Mammary epithelial cell (primary cell): Measurements from ENCODE around the gene CD63.

Source experiments
- EZH2 ChIP-seq: IDR thresholded peaks from 2 replicates; pipeline ENCODE4 v1.6.1; 2012; ENCODE audit warnings: low read length, inconsistent platforms, borderline replicate concordance
- TF ChIP-seq, protein P1 (sequence below), 2 donors: IDR thresholded peaks in 1 of 2; conservative IDR thresholded peaks in 1 of 2; 2 replicates each; pipeline ENCODE4 v1.5.1; 2011 to 2012; ENCODE audit warnings: inconsistent platforms in 2 of 2, low read length in 2 of 2, mild to moderate bottlenecking in 2 of 2, control low read depth in 1 of 2, low read depth in 1 of 2; ENCODE audit not compliant: insufficient read depth in 1 of 2; ENCODE audit errors: extremely low read depth in 1 of 2

DNA sequence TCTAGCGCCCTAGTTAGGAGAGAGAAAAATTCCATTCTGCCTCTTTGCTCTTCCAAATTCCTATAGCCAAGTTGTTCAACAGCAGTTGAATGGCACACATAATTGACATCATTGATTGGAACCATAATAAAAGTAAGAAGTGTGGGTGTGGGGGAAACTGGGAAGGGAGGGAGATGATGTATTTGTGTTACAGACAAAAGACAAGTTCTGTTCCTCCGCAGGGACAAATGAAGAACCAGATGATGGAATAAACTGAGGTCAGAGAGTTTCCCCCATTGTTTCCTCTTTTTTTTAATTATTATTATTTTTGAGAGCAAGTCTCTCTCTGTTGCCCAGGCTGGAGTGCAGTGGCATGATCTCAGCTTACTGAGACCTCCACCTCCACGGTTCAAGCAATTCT is 49.0 kb upstream of the CD63 start:
- TF ChIP-seq EZH2 = no peak
- TF ChIP-seq, protein P1, sequence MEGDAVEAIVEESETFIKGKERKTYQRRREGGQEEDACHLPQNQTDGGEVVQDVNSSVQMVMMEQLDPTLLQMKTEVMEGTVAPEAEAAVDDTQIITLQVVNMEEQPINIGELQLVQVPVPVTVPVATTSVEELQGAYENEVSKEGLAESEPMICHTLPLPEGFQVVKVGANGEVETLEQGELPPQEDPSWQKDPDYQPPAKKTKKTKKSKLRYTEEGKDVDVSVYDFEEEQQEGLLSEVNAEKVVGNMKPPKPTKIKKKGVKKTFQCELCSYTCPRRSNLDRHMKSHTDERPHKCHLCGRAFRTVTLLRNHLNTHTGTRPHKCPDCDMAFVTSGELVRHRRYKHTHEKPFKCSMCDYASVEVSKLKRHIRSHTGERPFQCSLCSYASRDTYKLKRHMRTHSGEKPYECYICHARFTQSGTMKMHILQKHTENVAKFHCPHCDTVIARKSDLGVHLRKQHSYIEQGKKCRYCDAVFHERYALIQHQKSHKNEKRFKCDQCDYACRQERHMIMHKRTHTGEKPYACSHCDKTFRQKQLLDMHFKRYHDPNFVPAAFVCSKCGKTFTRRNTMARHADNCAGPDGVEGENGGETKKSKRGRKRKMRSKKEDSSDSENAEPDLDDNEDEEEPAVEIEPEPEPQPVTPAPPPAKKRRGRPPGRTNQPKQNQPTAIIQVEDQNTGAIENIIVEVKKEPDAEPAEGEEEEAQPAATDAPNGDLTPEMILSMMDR (conservative IDR thresholded peaks at IDR 0.05 in 1 of 2, IDR thresholded peaks at IDR 0.05 in 1 of 2; ENCODE audit: extremely low read depth in 1 of 2, insufficient read depth in 1 of 2, low read depth in 1 of 2, low read length in 2 of 2) = no peak
